GM23338 (cell line): Measurements from ENCODE around the gene USP7.

Experiments
- CREB1 ChIP-seq: fragments of 250-450 bp; sonication (Bioruptor Pico); IDR thresholded peaks from 2 replicates; pipeline ENCODE4 v1.5.0; 2020; ENCODE audit warnings: low read depth, mild to moderate bottlenecking, moderate library complexity
- EZH2 ChIP-seq: fragments of 200-600 bp; sonication (generic); IDR thresholded peaks from one replicate; pipeline ENCODE4 v1.8.0; 2017; ENCODE audit warnings: antibody characterized with exemption, mild to moderate bottlenecking, low read depth; ENCODE audit not compliant: unreplicated experiment
- EZH2phosphoT487 ChIP-seq: fragments of 200-600 bp; sonication (generic); IDR thresholded peaks from one replicate; pipeline ENCODE4 v1.8.1; 2018; ENCODE audit warnings: antibody characterized with exemption; ENCODE audit not compliant: unreplicated experiment
- JUNB ChIP-seq: IDR thresholded peaks from one replicate; pipeline ENCODE4 v1.6.1; 2016; ENCODE audit warnings: antibody characterized with exemption; ENCODE audit not compliant: unreplicated experiment
- NANOG ChIP-seq: IDR thresholded peaks from 2 replicates; pipeline ENCODE4 v1.6.1; 2016; ENCODE audit warnings: antibody characterized with exemption, borderline replicate concordance
- POLR2AphosphoS5 ChIP-seq: IDR thresholded peaks from 2 replicates; pipeline ENCODE4 v1.6.1; 2016; ENCODE audit warnings: antibody characterized with exemption, low read depth
- STAT1 ChIP-seq: IDR thresholded peaks from one replicate; pipeline ENCODE4 v1.6.1; 2016; ENCODE audit warnings: antibody characterized with exemption; ENCODE audit not compliant: unreplicated experiment
- ZNF114 ChIP-seq: fragments of 250-450 bp; sonication (Bioruptor Pico); IDR thresholded peaks from 2 replicates; pipeline ENCODE4 v1.5.0; 2020; ENCODE audit warnings: mild to moderate bottlenecking, moderate library complexity
- ZNF331 ChIP-seq: fragments of 250-450 bp; sonication (Bioruptor Pico); IDR thresholded peaks from 2 replicates; pipeline ENCODE4 v1.5.0; 2020; ENCODE audit warnings: low read depth, mild to moderate bottlenecking, moderate library complexity
- TF ChIP-seq, protein P1 (sequence below), 2 experiments: fragments of 200-600 bp in 1 of 2; sonication (generic) in 1 of 2; conservative IDR thresholded peaks; 2 replicates each; pipeline versions ENCODE4 v1.5.1 to v1.6.1; 2016 to 2017; ENCODE audit warnings: antibody characterized with exemption in 2 of 2, low read depth in 2 of 2, mild to moderate bottlenecking in 2 of 2, moderate library complexity in 1 of 2
- TF ChIP-seq, protein P2 (sequence below): IDR thresholded peaks from one replicate; pipeline ENCODE4 v1.6.1; 2018; ENCODE audit warnings: antibody characterized with exemption; ENCODE audit not compliant: unreplicated experiment
- TF ChIP-seq, protein P3 (sequence below): IDR thresholded peaks from 2 replicates; pipeline ENCODE4 v1.6.1; 2016; ENCODE audit warnings: antibody characterized with exemption

DNA sequence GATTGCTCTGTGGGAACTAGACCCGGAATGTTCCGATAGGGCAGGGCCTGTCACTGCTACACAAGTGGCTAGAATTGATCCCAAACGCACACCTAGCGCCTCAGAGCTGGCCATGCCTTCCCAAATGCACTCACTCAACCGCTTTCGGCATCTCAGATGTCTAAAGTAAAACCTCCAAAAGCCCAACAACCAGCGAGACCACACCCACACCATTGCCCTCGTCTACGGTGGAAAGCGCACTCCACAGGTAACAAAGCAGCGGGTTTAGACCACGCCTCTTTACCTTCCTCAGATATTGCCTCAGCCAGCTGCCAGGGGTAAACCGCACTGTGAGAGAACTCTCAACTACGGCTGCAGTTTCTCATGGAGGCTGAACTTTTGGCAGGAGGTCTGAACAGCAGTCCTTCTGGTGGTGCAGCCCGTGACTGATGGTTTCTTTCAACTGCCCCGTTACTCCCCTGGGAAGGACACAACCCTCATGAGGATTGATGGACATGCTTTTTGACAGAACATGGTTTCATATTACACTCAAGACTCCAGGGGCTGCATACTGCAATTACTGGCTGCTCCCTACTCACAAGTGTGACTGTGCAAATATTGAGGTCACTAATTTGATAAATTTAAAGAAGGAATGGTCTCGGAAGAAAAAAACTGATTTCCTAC is 34.5 kb downstream of the USP7 start:
- TF ChIP-seq, protein P1, sequence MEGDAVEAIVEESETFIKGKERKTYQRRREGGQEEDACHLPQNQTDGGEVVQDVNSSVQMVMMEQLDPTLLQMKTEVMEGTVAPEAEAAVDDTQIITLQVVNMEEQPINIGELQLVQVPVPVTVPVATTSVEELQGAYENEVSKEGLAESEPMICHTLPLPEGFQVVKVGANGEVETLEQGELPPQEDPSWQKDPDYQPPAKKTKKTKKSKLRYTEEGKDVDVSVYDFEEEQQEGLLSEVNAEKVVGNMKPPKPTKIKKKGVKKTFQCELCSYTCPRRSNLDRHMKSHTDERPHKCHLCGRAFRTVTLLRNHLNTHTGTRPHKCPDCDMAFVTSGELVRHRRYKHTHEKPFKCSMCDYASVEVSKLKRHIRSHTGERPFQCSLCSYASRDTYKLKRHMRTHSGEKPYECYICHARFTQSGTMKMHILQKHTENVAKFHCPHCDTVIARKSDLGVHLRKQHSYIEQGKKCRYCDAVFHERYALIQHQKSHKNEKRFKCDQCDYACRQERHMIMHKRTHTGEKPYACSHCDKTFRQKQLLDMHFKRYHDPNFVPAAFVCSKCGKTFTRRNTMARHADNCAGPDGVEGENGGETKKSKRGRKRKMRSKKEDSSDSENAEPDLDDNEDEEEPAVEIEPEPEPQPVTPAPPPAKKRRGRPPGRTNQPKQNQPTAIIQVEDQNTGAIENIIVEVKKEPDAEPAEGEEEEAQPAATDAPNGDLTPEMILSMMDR (conservative IDR thresholded peaks at IDR 0.05; ENCODE audit: low read depth in 2 of 2) = no peak
- TF ChIP-seq NANOG (no peak), CREB1 (CRISPR knock-in tag) (no peak), POLR2AphosphoS5 (no peak), EZH2 (no peak), EZH2phosphoT487 (no peak), JUNB (no peak), STAT1 (no peak), ZNF331 (CRISPR knock-in tag) (no peak), ZNF114 (no peak)
- TF ChIP-seq, protein P2, sequence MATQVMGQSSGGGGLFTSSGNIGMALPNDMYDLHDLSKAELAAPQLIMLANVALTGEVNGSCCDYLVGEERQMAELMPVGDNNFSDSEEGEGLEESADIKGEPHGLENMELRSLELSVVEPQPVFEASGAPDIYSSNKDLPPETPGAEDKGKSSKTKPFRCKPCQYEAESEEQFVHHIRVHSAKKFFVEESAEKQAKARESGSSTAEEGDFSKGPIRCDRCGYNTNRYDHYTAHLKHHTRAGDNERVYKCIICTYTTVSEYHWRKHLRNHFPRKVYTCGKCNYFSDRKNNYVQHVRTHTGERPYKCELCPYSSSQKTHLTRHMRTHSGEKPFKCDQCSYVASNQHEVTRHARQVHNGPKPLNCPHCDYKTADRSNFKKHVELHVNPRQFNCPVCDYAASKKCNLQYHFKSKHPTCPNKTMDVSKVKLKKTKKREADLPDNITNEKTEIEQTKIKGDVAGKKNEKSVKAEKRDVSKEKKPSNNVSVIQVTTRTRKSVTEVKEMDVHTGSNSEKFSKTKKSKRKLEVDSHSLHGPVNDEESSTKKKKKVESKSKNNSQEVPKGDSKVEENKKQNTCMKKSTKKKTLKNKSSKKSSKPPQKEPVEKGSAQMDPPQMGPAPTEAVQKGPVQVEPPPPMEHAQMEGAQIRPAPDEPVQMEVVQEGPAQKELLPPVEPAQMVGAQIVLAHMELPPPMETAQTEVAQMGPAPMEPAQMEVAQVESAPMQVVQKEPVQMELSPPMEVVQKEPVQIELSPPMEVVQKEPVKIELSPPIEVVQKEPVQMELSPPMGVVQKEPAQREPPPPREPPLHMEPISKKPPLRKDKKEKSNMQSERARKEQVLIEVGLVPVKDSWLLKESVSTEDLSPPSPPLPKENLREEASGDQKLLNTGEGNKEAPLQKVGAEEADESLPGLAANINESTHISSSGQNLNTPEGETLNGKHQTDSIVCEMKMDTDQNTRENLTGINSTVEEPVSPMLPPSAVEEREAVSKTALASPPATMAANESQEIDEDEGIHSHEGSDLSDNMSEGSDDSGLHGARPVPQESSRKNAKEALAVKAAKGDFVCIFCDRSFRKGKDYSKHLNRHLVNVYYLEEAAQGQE = no peak
- TF ChIP-seq, protein P3, sequence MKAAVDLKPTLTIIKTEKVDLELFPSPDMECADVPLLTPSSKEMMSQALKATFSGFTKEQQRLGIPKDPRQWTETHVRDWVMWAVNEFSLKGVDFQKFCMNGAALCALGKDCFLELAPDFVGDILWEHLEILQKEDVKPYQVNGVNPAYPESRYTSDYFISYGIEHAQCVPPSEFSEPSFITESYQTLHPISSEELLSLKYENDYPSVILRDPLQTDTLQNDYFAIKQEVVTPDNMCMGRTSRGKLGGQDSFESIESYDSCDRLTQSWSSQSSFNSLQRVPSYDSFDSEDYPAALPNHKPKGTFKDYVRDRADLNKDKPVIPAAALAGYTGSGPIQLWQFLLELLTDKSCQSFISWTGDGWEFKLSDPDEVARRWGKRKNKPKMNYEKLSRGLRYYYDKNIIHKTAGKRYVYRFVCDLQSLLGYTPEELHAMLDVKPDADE = no peak
